Measurements from ENCODE around the gene CTDSPL2. TPM values are rescaled to one million over a fixed set of nuclear protein-coding genes. Genes with fewer than 3 reads are reported as not detected.
"Not testable (repeated sequence)": the region's sequence is repeated elsewhere in the genome, so short reads cannot be mapped to it uniquely, and the experiment has no call there.

CTDSPL2 gene
- total and polyA plus RNA-seq, 2 of the 8 experiments (the other 6 are each of a cell fraction or from before 2014, with no cell fraction given), result 25.2 to 64.7 TPM

DNA sequence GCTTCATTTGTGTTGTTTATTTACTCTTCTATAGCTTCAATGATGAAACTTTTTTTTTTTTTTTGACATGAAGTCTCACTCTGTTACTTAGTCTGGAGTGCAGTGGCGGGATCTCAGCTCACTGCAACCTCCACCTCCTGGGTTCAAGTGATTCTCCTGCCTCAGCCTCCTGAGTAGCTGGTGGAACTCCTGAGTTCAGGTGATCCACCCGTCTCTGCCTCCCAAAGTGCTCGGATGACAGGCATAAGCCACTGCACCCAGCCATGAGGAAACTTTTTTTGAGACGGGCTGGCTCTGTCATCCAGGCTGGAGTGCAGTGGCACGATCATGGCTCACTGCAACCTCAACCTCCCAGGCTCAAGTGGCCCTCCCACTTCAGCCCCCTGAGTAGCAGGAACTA is 104.8 kb downstream of the CTDSPL2 start:
- POLR2A ChIA-PET (ENCODE audit: partially characterized antibody), result interaction anchor here (1.7 to 2.0 kb wide), 2 partner anchors 10 to 105 kb away, joined by 7 read pairs; partner anchors contain the start of gene CTDSPL2

More for the DNA sequence above, 104.8 kb downstream of the CTDSPL2 start:
- not testable (repeated sequence) for H3K23ac ChIP-seq (ENCODE audit: insufficient read length); H2BK20ac ChIP-seq (ENCODE audit: low read length); H2BK120ac ChIP-seq (replicated peaks; ENCODE audit: low read depth, low read length); H4K8ac ChIP-seq (ENCODE audit: extremely low read depth, insufficient read depth, low read length); H2AK5ac ChIP-seq (ENCODE audit: low read depth, low read length); H3K4ac ChIP-seq (replicated peaks; ENCODE audit: insufficient read length, low read depth, low read length); H3K23me2 ChIP-seq (ENCODE audit: low read depth, low read length); H3K9me3 ChIP-seq (ENCODE audit: insufficient read depth in 2 of 2, low read depth in 1 of 2, low read length in 1 of 2); H4K91ac ChIP-seq (replicated peaks; ENCODE audit: insufficient read length, low read length); H3K4me2 ChIP-seq (ENCODE audit: insufficient read depth in 1 of 2, low read depth in 2 of 2, low read length in 2 of 2); H3K4me3 ChIP-seq (ENCODE audit: extremely low read depth in 1 of 4, insufficient read depth in 2 of 4, low read depth in 3 of 4, low read length in 4 of 4); DNase-seq (ENCODE audit: low read depth in 1 of 2, low spot score in 2 of 2); H3K27ac ChIP-seq (ENCODE audit: low read depth, low read length); H2AFZ ChIP-seq (ENCODE audit: low read length); H3K79me2 ChIP-seq (ENCODE audit: control insufficient read depth in 1 of 2, insufficient read depth in 2 of 2, low read length in 2 of 2); H3K36me3 ChIP-seq (ENCODE audit: control insufficient read depth in 2 of 4, insufficient read depth in 4 of 4, low read length in 3 of 4); H3K18ac ChIP-seq (ENCODE audit: extremely low read depth, low read length); H4K5ac ChIP-seq (ENCODE audit: insufficient read length, low read depth, low read length); H3K14ac ChIP-seq (ENCODE audit: insufficient read length); H3K27me3 ChIP-seq (replicated peaks in 1 of 4; ENCODE audit: control insufficient read depth in 3 of 4, extremely low read depth in 1 of 4, insufficient read depth in 3 of 4, low read length in 3 of 4); H3K56ac ChIP-seq (replicated peaks; ENCODE audit: insufficient read length, low read depth, low read length); H3K79me1 ChIP-seq (ENCODE audit: low read depth, low read length); H2BK5ac ChIP-seq (ENCODE audit: low read depth, low read length); H4K20me1 ChIP-seq (replicated peaks in 1 of 2; ENCODE audit: control insufficient read depth in 1 of 2, insufficient read depth in 2 of 2, low read length in 2 of 2); H3K9ac ChIP-seq (replicated peaks in 1 of 4; ENCODE audit: extremely low read depth in 1 of 4, low read depth in 3 of 4, low read length in 3 of 4); H2BK15ac ChIP-seq (ENCODE audit: low read length); FAIRE-seq; H3K4me1 ChIP-seq (replicated peaks in 1 of 4; ENCODE audit: control insufficient read depth in 3 of 4, insufficient read depth in 4 of 4, low read length in 3 of 4); H2BK12ac ChIP-seq (ENCODE audit: low read depth, low read length)
- CTCF ChIA-PET (ENCODE audit: partially characterized antibody), result interaction anchor here (0.6 to 1.9 kb wide), 7 partner anchors 12 to 650 kb away, joined by 3 to 6 read pairs (median 3); no protein-coding TSS in a partner anchor
- 97% methylated on average over 5 of the region's 5 CpGs; no CpG with 5 or more reads in 1 of the 2 experiments for WGBS, 2 experiments (ENCODE audit: extremely low coverage in 1 of 2, insufficient coverage in 1 of 2, insufficient read length in 1 of 2, insufficient replicate concordance in 2 of 2, low coverage in 1 of 2, low lambda C conversion rate in 2 of 2, missing lambda C conversion rate in 1 of 2)
